H1 (cell line): Measurements from ENCODE around the gene GRIN3A. TPM values are rescaled to one million over a fixed set of nuclear protein-coding genes. Genes with fewer than 3 reads are reported as not detected.

Source experiments
- CTCF ChIA-PET: fragments of 300-600 bp; sonication (Branson Sonifier 250); formaldehyde crosslinking; loops from one replicate; lab custom pipeline; 2021; ENCODE audit not compliant: partially characterized antibody; lab: Charles Lee
- POLR2A ChIA-PET: fragments of 300-600 bp; sonication (Branson Sonifier 250); formaldehyde crosslinking; loops from one replicate; lab custom pipeline; 2021; ENCODE audit warnings: inconsistent platforms; ENCODE audit not compliant: partially characterized antibody; lab: Charles Lee
- DNase-seq, 2 experiments: peaks; one replicate each; pipeline versions ENCODE4 v3.0.0 to v3.0.0-alpha.2; 2010 to 2022; ENCODE audit warnings: low spot score in 2 of 2, low read depth in 1 of 2, mixed read lengths in 1 of 2
- FAIRE-seq: peaks from 2 replicates; lab custom pipeline; 2011; peaks lifted over from hg19 to GRCh38; lab: Jason Lieb, UNC
- H2AFZ ChIP-seq: 2 replicates; pipeline ENCODE4 v1.8.1; 2012; ENCODE audit warnings: low read length, inconsistent platforms
- H2AK5ac ChIP-seq: 2 replicates; pipeline ENCODE4 v1.6.1; 2013; ENCODE audit warnings: low read depth, low read length
- H2BK120ac ChIP-seq: replicated peaks from 2 replicates; pipeline ENCODE3; 2013; ENCODE audit warnings: low read depth, low read length, inconsistent platforms
- H2BK12ac ChIP-seq: 2 replicates; pipeline ENCODE4 v1.6.1; 2013; ENCODE audit warnings: low read depth, low read length
- H2BK15ac ChIP-seq: 2 replicates; pipeline ENCODE4 v1.6.1; 2013; ENCODE audit warnings: low read length
- H2BK20ac ChIP-seq: 2 replicates; pipeline ENCODE4 v1.6.1; 2013; ENCODE audit warnings: low read length
- H2BK5ac ChIP-seq: 2 replicates; pipeline ENCODE4 v1.6.1; 2013; ENCODE audit warnings: low read depth, low read length
- H3K14ac ChIP-seq: 2 replicates; pipeline ENCODE4 v1.6.1; 2013; ENCODE audit warnings: inconsistent platforms; ENCODE audit not compliant: insufficient read length
- H3K18ac ChIP-seq: 2 replicates; pipeline ENCODE4 v1.6.1; 2013; ENCODE audit warnings: low read length; ENCODE audit errors: extremely low read depth
- H3K23ac ChIP-seq: 2 replicates; pipeline ENCODE4 v1.6.1; 2013; ENCODE audit warnings: inconsistent platforms; ENCODE audit not compliant: insufficient read length
- H3K23me2 ChIP-seq: 2 replicates; pipeline ENCODE4 v1.6.1; 2013; ENCODE audit warnings: low read depth, low read length
- H3K27ac ChIP-seq: 2 replicates; pipeline ENCODE4 v1.6.1; 2011; ENCODE audit warnings: low read depth, low read length, inconsistent platforms
- H3K27me3 ChIP-seq, 4 experiments: replicated peaks in 1 of 4; 1 replicate in 1 of 4; 2 replicates in 3 of 4; pipeline versions ENCODE4 v1.6.1 to v1.8.1; 2011 to 2013; ENCODE audit warnings: low read length in 3 of 4, mild to moderate bottlenecking in 3 of 4, inconsistent platforms in 2 of 4, mixed read lengths in 2 of 4, moderate library complexity in 1 of 4; ENCODE audit not compliant: control insufficient read depth in 3 of 4, insufficient read depth in 3 of 4; ENCODE audit errors: extremely low read depth in 1 of 4
- H3K36me3 ChIP-seq, 4 experiments: 2 replicates each; pipeline versions ENCODE4 v1.6.1 to v1.8.1; 2011 to 2013; ENCODE audit warnings: mild to moderate bottlenecking in 4 of 4, low read length in 3 of 4, moderate library complexity in 2 of 4, control low read depth in 1 of 4, inconsistent platforms in 1 of 4; ENCODE audit not compliant: insufficient read depth in 4 of 4, control insufficient read depth in 2 of 4
- H3K4ac ChIP-seq: replicated peaks from 2 replicates; pipeline ENCODE3; 2013; ENCODE audit warnings: low read length, low read depth, mixed read lengths, inconsistent platforms; ENCODE audit not compliant: insufficient read length
- H3K4me1 ChIP-seq, 4 experiments: replicated peaks in 1 of 4; 1 replicate in 1 of 4; 2 replicates in 3 of 4; pipeline versions ENCODE4 v1.6.1 to v1.8.1; 2011 to 2013; ENCODE audit warnings: low read length in 3 of 4, inconsistent platforms in 2 of 4, mixed read lengths in 1 of 4; ENCODE audit not compliant: insufficient read depth in 4 of 4, control insufficient read depth in 3 of 4
- H3K4me2 ChIP-seq, 2 experiments: 2 replicates each; pipeline versions ENCODE4 v1.6.1 to v1.8.1; 2011 to 2013; ENCODE audit warnings: low read depth in 2 of 2, low read length in 2 of 2, control low read depth in 1 of 2, inconsistent platforms in 1 of 2, mild to moderate bottlenecking in 1 of 2; ENCODE audit not compliant: insufficient read depth in 1 of 2
- H3K4me3 ChIP-seq, 4 experiments: fragments of 200-600, 300-600 bp in 1 of 4; sonication (generic), shearing (Covaris generic), sonication (Bioruptor Twin) in 1 of 4; 2 replicates each; pipeline versions ENCODE4 v1.5.1 to v1.8.1; 2011 to 2016; ENCODE audit warnings: low read length in 4 of 4, low read depth in 3 of 4, control low read depth in 2 of 4, inconsistent platforms in 2 of 4, mild to moderate bottlenecking in 2 of 4, mixed read lengths in 1 of 4, moderate library complexity in 1 of 4; ENCODE audit not compliant: insufficient read depth in 2 of 4; ENCODE audit errors: extremely low read depth in 1 of 4
- H3K56ac ChIP-seq: replicated peaks from 2 replicates; pipeline ENCODE3; 2013; ENCODE audit warnings: low read depth, mild to moderate bottlenecking, mixed read lengths, low read length, inconsistent platforms; ENCODE audit not compliant: insufficient read length
- H3K79me1 ChIP-seq: 2 replicates; pipeline ENCODE4 v1.6.1; 2013; ENCODE audit warnings: low read depth, low read length, control low read depth
- H3K79me2 ChIP-seq, 2 experiments: 2 replicates each; pipeline versions ENCODE4 v1.6.1 to v1.8.1; 2012 to 2013; ENCODE audit warnings: low read length in 2 of 2, mild to moderate bottlenecking in 2 of 2, inconsistent platforms in 1 of 2; ENCODE audit not compliant: insufficient read depth in 2 of 2, control insufficient read depth in 1 of 2
- H3K9ac ChIP-seq, 4 experiments: replicated peaks in 1 of 4; 1 replicate in 1 of 4; 2 replicates in 3 of 4; pipeline versions ENCODE4 v1.6.1 to v1.8.1; 2011 to 2013; ENCODE audit warnings: low read depth in 3 of 4, low read length in 3 of 4, control low read depth in 2 of 4, mild to moderate bottlenecking in 2 of 4, moderate library complexity in 2 of 4, inconsistent platforms in 1 of 4; ENCODE audit errors: extremely low read depth in 1 of 4
- H3K9me3 ChIP-seq, 2 experiments: 2 replicates each; pipeline versions ENCODE4 v1.6.1 to v1.8.1; 2012 to 2013; ENCODE audit warnings: mild to moderate bottlenecking in 2 of 2, moderate library complexity in 2 of 2, control low read depth in 1 of 2, inconsistent platforms in 1 of 2, low read depth in 1 of 2, low read length in 1 of 2, mixed read lengths in 1 of 2; ENCODE audit not compliant: insufficient read depth in 2 of 2
- H4K20me1 ChIP-seq, 2 experiments: replicated peaks in 1 of 2; 2 replicates each; pipeline versions ENCODE3 to v1.8.1; 2011 to 2013; ENCODE audit warnings: inconsistent platforms in 2 of 2, low read length in 2 of 2, mild to moderate bottlenecking in 1 of 2; ENCODE audit not compliant: insufficient read depth in 2 of 2, control insufficient read depth in 1 of 2
- H4K5ac ChIP-seq: 2 replicates; pipeline ENCODE4 v1.6.1; 2013; ENCODE audit warnings: low read length, low read depth, mixed read lengths, inconsistent platforms; ENCODE audit not compliant: insufficient read length
- H4K8ac ChIP-seq: 2 replicates; pipeline ENCODE4 v1.8.0; 2013; ENCODE audit warnings: mild to moderate bottlenecking, moderate library complexity, low read length, inconsistent platforms; ENCODE audit not compliant: insufficient read depth; ENCODE audit errors: extremely low read depth
- H4K91ac ChIP-seq: replicated peaks from 2 replicates; pipeline ENCODE3; 2013; ENCODE audit warnings: low read length, mixed read lengths, inconsistent platforms; ENCODE audit not compliant: insufficient read length
- ATF2 ChIP-seq: IDR thresholded peaks from 2 replicates; pipeline ENCODE4 v1.6.1; 2012; ENCODE audit warnings: low read length, inconsistent platforms
- CEBPB ChIP-seq: IDR thresholded peaks from 2 replicates; pipeline ENCODE4 v1.6.1; 2012; ENCODE audit warnings: low read depth, low read length
- WGBS, 2 experiments: shearing (Covaris generic) in 1 of 2; methylation state at CpG; one replicate each; pipeline versions ENCODE4 v1.1.6 to v1.1.7; 2013 to 2015; ENCODE audit warnings: low lambda C conversion rate in 2 of 2, mixed read lengths in 2 of 2, inconsistent platforms in 1 of 2, low coverage in 1 of 2, missing lambda C conversion rate in 1 of 2; ENCODE audit not compliant: insufficient replicate concordance in 2 of 2, insufficient coverage in 1 of 2, insufficient read length in 1 of 2; ENCODE audit errors: extremely low coverage in 1 of 2, missing lambda C conversion rate in 1 of 2; 5-methylcytosine and 5-hydroxymethylcytosine counted together
- polyA plus RNA-seq, 7 experiments: library from polyadenylated mRNA; depleted of rRNA in 3 of 7; stranded (reverse) in 5 of 7; unstranded in 2 of 7; fragments of >200 nt in 5 of 7; fragments of 200-250 nt in 2 of 7; gene quantifications; 1 replicate in 5 of 7; 2 replicates in 1 of 7; 4 replicates in 1 of 7; pipeline versions ENCODE4 v1.2.1 to v1.2.3, GENCODE V29; 2011 to 2013; ENCODE audit warnings: missing spikeins in 2 of 7, mixed read lengths in 2 of 7
- total RNA-seq: library from RNA; stranded (reverse); fragmentation: NEBNext Ultra II Directional; extraction: Animal tissue kit (Norgen Biotek cat#: 25700); gene quantifications from 2 replicates; pipeline ENCODE4 v1.2.1, GENCODE V29; 2021

Gene GRIN3A
- total and polyA plus RNA-seq, 2 of the 8 experiments (the other 6 are each of a cell fraction or from before 2014, with no cell fraction given), result 0.04 TPM; not detected in 1

- Histone ChIP-seq H2BK120ac (no peak overlapping the region), H3K36me3 (no peaks in the 10 kb centered on the region), H3K79me2 (no peaks in the 10 kb centered on the region), H4K5ac (no peak overlapping the region), H2AFZ (no peak overlapping the region), H2AK5ac (no peak overlapping the region), H2BK5ac (no peak overlapping the region), H3K27ac (no peak overlapping the region), H3K18ac (no peak overlapping the region), H2BK20ac (no peak overlapping the region), H3K56ac (no peak overlapping the region), H4K8ac (no peak overlapping the region), H3K9me3 (no peaks in the 10 kb centered on the region), H3K23me2 (no peaks in the 10 kb centered on the region), H4K20me1 (no peaks in the 10 kb centered on the region), H3K4me3 (no peak overlapping the region), H3K9ac (no peak overlapping the region), H3K14ac (no peak overlapping the region), H3K23ac (no peak overlapping the region), H3K79me1 (no peaks in the 10 kb centered on the region), H2BK15ac (no peak overlapping the region), H3K4me2 (no peak overlapping the region), H4K91ac (no peak overlapping the region), H2BK12ac (no peak overlapping the region), H3K4me1 (no peaks in the 10 kb centered on the region), H3K27me3 (no peaks in the 10 kb centered on the region), H3K4ac (no peak overlapping the region)
- 87% methylated on average over 2 of the region's 2 CpGs; no CpG with 5 or more reads in 1 of the 2 experiments for WGBS, 2 experiments
- TF ChIP-seq ATF2, result no peak
- peak; percentile 29; the same call in 1 of the 2 replicates for TF ChIP-seq CEBPB
- ChIA-PET CTCF (no interaction called here), POLR2A (no interaction called here)
- DNase-seq, result no peak
- no peak for FAIRE-seq
Measured at GRCh38 chr9:101683236-101683635, 55.2 kb downstream of the GRIN3A start.
